ENCODE results near the gene GRIP1. TPM values are rescaled to one million over a fixed set of nuclear protein-coding genes. Genes with fewer than 3 reads are reported as not detected.

GRIP1 gene
- total RNA-seq, 1 donor from 2014 or later, result 3.1 TPM

GRCh38 chr12:66449531-66449930 is 229.3 kb downstream of the GRIP1 start:
- Histone ChIP-seq H3K4me3 (ENCODE audit: low read length in 3 of 3) (no peak overlapping the region), H3K27me3 (ENCODE audit: control insufficient read depth in 3 of 3, insufficient read depth in 3 of 3, low read length in 3 of 3) (no peaks in the 10 kb centered on the region), H3K4me1 (ENCODE audit: control insufficient read depth in 3 of 3, insufficient read depth in 3 of 3, low read length in 3 of 3) (no peaks in the 10 kb centered on the region), H3K9me3 (ENCODE audit: control insufficient read depth in 3 of 3, low read length in 3 of 3) (no peaks in the 10 kb centered on the region), H3K9ac (ENCODE audit: low read depth in 1 of 3, low read length in 3 of 3) (no peak overlapping the region), H3K36me3 (ENCODE audit: control insufficient read depth in 3 of 3, insufficient read depth in 3 of 3, low read length in 3 of 3) (no peaks in the 10 kb centered on the region), H3K27ac (ENCODE audit: low read depth, low read length) (no peak overlapping the region)

DNA sequence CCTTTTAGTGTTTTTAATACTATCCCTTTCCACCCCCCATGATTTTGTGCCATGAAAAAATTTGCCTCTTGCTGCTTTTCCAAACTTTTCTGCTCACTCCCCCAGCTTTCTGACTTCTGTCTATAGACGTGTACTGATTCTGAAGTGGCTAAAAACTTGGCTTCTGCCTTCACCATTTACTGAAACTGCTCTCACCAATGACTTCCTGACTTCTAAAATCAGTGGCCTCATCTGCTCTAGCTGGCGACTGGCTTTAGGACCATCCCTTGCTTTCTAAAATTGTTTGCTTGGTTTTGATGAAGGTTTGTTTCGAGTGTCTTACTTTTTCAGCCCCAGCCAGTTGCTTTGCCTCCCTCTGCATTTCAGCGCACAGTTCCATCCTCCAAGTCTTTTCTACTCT is 231.2 kb downstream of the GRIP1 start:
- no peaks in the 10 kb centered on the region for H3K4me1 ChIP-seq (ENCODE audit: control insufficient read depth in 3 of 3, insufficient read depth in 3 of 3, low read length in 3 of 3)
- no peaks in the 10 kb centered on the region for H3K27me3 ChIP-seq (ENCODE audit: control insufficient read depth in 3 of 3, insufficient read depth in 3 of 3, low read length in 3 of 3)
- no peak overlapping the region for H3K27ac ChIP-seq (ENCODE audit: low read depth, low read length)
- H3K9me3 ChIP-seq (ENCODE audit: control insufficient read depth in 3 of 3, low read length in 3 of 3), result no peaks in the 10 kb centered on the region
- no peaks in the 10 kb centered on the region for H3K36me3 ChIP-seq (ENCODE audit: control insufficient read depth in 3 of 3, insufficient read depth in 3 of 3, low read length in 3 of 3)
- H3K4me3 ChIP-seq (ENCODE audit: low read length in 3 of 3), result no peak overlapping the region
- H3K9ac ChIP-seq (ENCODE audit: low read depth in 1 of 3, low read length in 3 of 3), result no peak overlapping the region

DNA sequence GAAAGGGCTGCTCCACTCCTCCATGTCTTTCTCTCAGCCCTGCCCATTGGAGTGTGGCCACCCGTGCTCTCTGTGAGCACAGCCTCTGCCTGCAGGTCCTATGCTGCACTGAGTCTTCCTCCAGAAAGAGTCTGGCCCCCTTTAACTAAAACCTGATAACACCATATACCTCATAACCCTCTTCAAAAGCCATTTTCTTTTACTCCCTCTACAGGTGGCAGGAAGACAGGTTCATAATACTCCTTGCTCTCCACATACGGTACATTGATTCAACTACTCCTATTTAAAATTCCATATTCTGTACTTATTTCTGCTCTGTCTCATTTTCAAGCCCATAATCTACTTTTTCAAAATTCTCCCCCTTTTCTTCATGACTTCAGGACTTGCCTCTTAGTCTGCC is 232.6 kb downstream of the GRIP1 start:
- no peaks in the 10 kb centered on the region for H3K27me3 ChIP-seq (ENCODE audit: control insufficient read depth in 3 of 3, insufficient read depth in 3 of 3, low read length in 3 of 3)
- H3K4me3 ChIP-seq (ENCODE audit: low read length in 3 of 3), result no peak overlapping the region
- no peak overlapping the region for H3K27ac ChIP-seq (ENCODE audit: low read depth, low read length)
- H3K36me3 ChIP-seq (ENCODE audit: control insufficient read depth in 3 of 3, insufficient read depth in 3 of 3, low read length in 3 of 3), result no peaks in the 10 kb centered on the region
- no peaks in the 10 kb centered on the region for H3K9me3 ChIP-seq (ENCODE audit: control insufficient read depth in 3 of 3, low read length in 3 of 3)
- H3K4me1 ChIP-seq (ENCODE audit: control insufficient read depth in 3 of 3, insufficient read depth in 3 of 3, low read length in 3 of 3), result no peaks in the 10 kb centered on the region
- H3K9ac ChIP-seq (ENCODE audit: low read depth in 1 of 3, low read length in 3 of 3), result no peak overlapping the region

- H3K9me3 ChIP-seq (ENCODE audit: control insufficient read depth in 3 of 3, low read length in 3 of 3), result no peaks in the 10 kb centered on the region
- no peak overlapping the region for H3K9ac ChIP-seq (ENCODE audit: low read depth in 1 of 3, low read length in 3 of 3)
- no peaks in the 10 kb centered on the region for H3K36me3 ChIP-seq (ENCODE audit: control insufficient read depth in 3 of 3, insufficient read depth in 3 of 3, low read length in 3 of 3)
- H3K4me1 ChIP-seq (ENCODE audit: control insufficient read depth in 3 of 3, insufficient read depth in 3 of 3, low read length in 3 of 3), result no peaks in the 10 kb centered on the region
- H3K27ac ChIP-seq (ENCODE audit: low read depth, low read length), result no peak overlapping the region
- no peaks in the 10 kb centered on the region for H3K27me3 ChIP-seq (ENCODE audit: control insufficient read depth in 3 of 3, insufficient read depth in 3 of 3, low read length in 3 of 3)
- H3K4me3 ChIP-seq (ENCODE audit: low read length in 3 of 3), result no peak overlapping the region
Observed at GRCh38 chr12:66441905-66442559, 236.8 kb downstream of the GRIP1 start.

GRCh38 chr12:66438601-66439000 is 240.3 kb downstream of the GRIP1 start:
- Histone ChIP-seq H3K36me3 (ENCODE audit: control insufficient read depth in 3 of 3, insufficient read depth in 3 of 3, low read length in 3 of 3) (no peaks in the 10 kb centered on the region), H3K4me3 (ENCODE audit: low read length in 3 of 3) (no peak overlapping the region), H3K4me1 (ENCODE audit: control insufficient read depth in 3 of 3, insufficient read depth in 3 of 3, low read length in 3 of 3) (no peaks in the 10 kb centered on the region), H3K27me3 (ENCODE audit: control insufficient read depth in 3 of 3, insufficient read depth in 3 of 3, low read length in 3 of 3) (no peaks in the 10 kb centered on the region), H3K9ac (ENCODE audit: low read depth in 1 of 3, low read length in 3 of 3) (no peak overlapping the region), H3K9me3 (ENCODE audit: control insufficient read depth in 3 of 3, low read length in 3 of 3) (no peaks in the 10 kb centered on the region), H3K27ac (ENCODE audit: low read depth, low read length) (no peak overlapping the region)

- no peaks in the 10 kb centered on the region for H3K4me1 ChIP-seq (ENCODE audit: control insufficient read depth in 3 of 3, insufficient read depth in 3 of 3, low read length in 3 of 3)
- H3K4me3 ChIP-seq (ENCODE audit: low read length in 3 of 3), result no peak overlapping the region
- no peaks in the 10 kb centered on the region for H3K36me3 ChIP-seq (ENCODE audit: control insufficient read depth in 3 of 3, insufficient read depth in 3 of 3, low read length in 3 of 3)
- no peaks in the 10 kb centered on the region for H3K9me3 ChIP-seq (ENCODE audit: control insufficient read depth in 3 of 3, low read length in 3 of 3)
- H3K27me3 ChIP-seq (ENCODE audit: control insufficient read depth in 3 of 3, insufficient read depth in 3 of 3, low read length in 3 of 3), result no peaks in the 10 kb centered on the region
- no peak overlapping the region for H3K9ac ChIP-seq (ENCODE audit: low read depth in 1 of 3, low read length in 3 of 3)
- no peak overlapping the region for H3K27ac ChIP-seq (ENCODE audit: low read depth, low read length)
Observed at GRCh38 chr12:66430106-66430505, 248.8 kb downstream of the GRIP1 start.

DNA sequence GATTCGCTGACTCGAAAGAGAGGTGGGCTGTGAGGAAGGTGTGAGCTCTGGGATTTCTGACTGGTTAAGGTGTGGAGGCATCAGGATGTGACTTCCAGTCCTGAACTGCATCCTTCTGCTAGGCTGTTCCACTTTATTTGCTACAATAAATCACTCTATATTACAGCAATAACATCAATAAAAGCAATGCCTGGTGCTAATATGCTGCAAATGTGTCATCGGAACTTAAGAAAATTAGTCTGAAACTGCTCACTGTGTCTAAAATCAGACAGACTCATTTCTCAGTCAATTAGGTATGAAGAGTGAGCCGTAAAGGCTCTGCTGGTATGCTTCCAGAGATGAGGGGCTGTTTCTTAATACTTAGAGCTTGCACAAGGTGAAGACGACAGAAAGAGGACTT is 250.0 kb downstream of the GRIP1 start:
- H3K9ac ChIP-seq (ENCODE audit: low read depth in 1 of 3, low read length in 3 of 3), result no peak overlapping the region
- no peak overlapping the region for H3K4me3 ChIP-seq (ENCODE audit: low read length in 3 of 3)
- no peaks in the 10 kb centered on the region for H3K27me3 ChIP-seq (ENCODE audit: control insufficient read depth in 3 of 3, insufficient read depth in 3 of 3, low read length in 3 of 3)
- H3K9me3 ChIP-seq (ENCODE audit: control insufficient read depth in 3 of 3, low read length in 3 of 3), result no peaks in the 10 kb centered on the region
- H3K4me1 ChIP-seq (ENCODE audit: control insufficient read depth in 3 of 3, insufficient read depth in 3 of 3, low read length in 3 of 3), result no peaks in the 10 kb centered on the region
- H3K27ac ChIP-seq (ENCODE audit: low read depth, low read length), result no peak overlapping the region
- H3K36me3 ChIP-seq (ENCODE audit: control insufficient read depth in 3 of 3, insufficient read depth in 3 of 3, low read length in 3 of 3), result no peaks in the 10 kb centered on the region

GRCh38 chr12:66428261-66428660 is 250.6 kb downstream of the GRIP1 start:
- Histone ChIP-seq H3K27ac (ENCODE audit: low read depth, low read length) (no peak overlapping the region), H3K4me1 (ENCODE audit: control insufficient read depth in 3 of 3, insufficient read depth in 3 of 3, low read length in 3 of 3) (no peaks in the 10 kb centered on the region), H3K9ac (ENCODE audit: low read depth in 1 of 3, low read length in 3 of 3) (no peak overlapping the region), H3K4me3 (ENCODE audit: low read length in 3 of 3) (no peak overlapping the region), H3K27me3 (ENCODE audit: control insufficient read depth in 3 of 3, insufficient read depth in 3 of 3, low read length in 3 of 3) (no peaks in the 10 kb centered on the region), H3K9me3 (ENCODE audit: control insufficient read depth in 3 of 3, low read length in 3 of 3) (no peaks in the 10 kb centered on the region), H3K36me3 (ENCODE audit: control insufficient read depth in 3 of 3, insufficient read depth in 3 of 3, low read length in 3 of 3) (no peaks in the 10 kb centered on the region)

DNA sequence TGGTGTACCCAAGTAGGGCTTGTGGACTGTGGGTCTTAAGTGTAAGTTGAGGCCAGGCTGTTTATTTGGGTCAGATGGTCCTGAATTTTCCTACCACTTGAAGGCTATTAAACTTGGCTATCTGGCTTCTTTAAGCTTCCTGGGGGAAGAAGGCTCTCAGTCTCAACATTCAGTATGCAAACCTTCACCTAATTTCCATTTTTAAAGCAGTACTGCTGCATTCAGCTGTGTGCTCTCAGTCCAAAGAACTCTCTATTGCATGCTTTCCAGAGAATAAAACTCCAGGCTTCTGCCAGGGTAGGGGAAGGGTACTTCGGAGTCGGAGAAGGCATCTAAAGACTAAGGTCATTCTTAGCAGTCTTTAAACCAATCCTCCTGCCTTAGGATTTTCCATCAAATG is 252.2 kb downstream of the GRIP1 start:
- H3K27me3 ChIP-seq (ENCODE audit: control insufficient read depth in 3 of 3, insufficient read depth in 3 of 3, low read length in 3 of 3), result no peaks in the 10 kb centered on the region

DNA sequence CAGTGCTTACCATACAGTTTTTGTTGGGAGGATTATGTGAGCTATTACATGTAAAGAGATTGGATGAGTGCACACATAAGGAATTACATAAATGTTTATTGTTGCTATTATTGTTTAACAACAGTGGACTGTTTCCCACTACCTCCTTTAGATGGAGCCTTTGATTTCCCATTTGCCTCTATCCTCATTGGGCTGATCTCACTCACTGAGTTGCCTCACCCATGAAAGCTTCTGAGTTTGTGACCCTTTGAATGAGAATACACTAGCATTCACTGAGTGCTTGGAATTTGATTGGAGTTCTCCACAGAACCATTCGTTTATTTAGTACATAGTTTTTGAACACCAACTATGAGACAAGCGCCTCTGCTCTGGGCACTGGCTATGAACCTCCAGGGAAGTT is 255.6 kb downstream of the GRIP1 start:
- Histone ChIP-seq H3K4me1 (ENCODE audit: control insufficient read depth in 3 of 3, insufficient read depth in 3 of 3, low read length in 3 of 3) (no peaks in the 10 kb centered on the region), H3K4me3 (ENCODE audit: low read length in 3 of 3) (no peak overlapping the region), H3K9ac (ENCODE audit: low read depth in 1 of 3, low read length in 3 of 3) (no peak overlapping the region), H3K27me3 (ENCODE audit: control insufficient read depth in 3 of 3, insufficient read depth in 3 of 3, low read length in 3 of 3) (no peaks in the 10 kb centered on the region), H3K27ac (ENCODE audit: low read depth, low read length) (no peak overlapping the region), H3K9me3 (ENCODE audit: control insufficient read depth in 3 of 3, low read length in 3 of 3) (no peaks in the 10 kb centered on the region), H3K36me3 (ENCODE audit: control insufficient read depth in 3 of 3, insufficient read depth in 3 of 3, low read length in 3 of 3) (no peaks in the 10 kb centered on the region)

More for the DNA sequence above, 252.2 kb downstream of the GRIP1 start:
- Histone ChIP-seq H3K9ac (ENCODE audit: low read depth in 1 of 3, low read length in 3 of 3) (no peak overlapping the region), H3K36me3 (ENCODE audit: control insufficient read depth in 3 of 3, insufficient read depth in 3 of 3, low read length in 3 of 3) (no peaks in the 10 kb centered on the region), H3K4me1 (ENCODE audit: control insufficient read depth in 3 of 3, insufficient read depth in 3 of 3, low read length in 3 of 3) (no peaks in the 10 kb centered on the region), H3K9me3 (ENCODE audit: control insufficient read depth in 3 of 3, low read length in 3 of 3) (no peaks in the 10 kb centered on the region), H3K4me3 (ENCODE audit: low read length in 3 of 3) (no peak overlapping the region), H3K27ac (ENCODE audit: low read depth, low read length) (no peak overlapping the region)
